ENCODE measurements around the gene SLC22A23.

Gene SLC22A23

GRCh38 chr6:3489961-3490624, 33.2 kb upstream of the SLC22A23 start:
- H3K27ac ChIP-seq (ENCODE audit: low read depth, low read length), result no peak overlapping the region

DNA sequence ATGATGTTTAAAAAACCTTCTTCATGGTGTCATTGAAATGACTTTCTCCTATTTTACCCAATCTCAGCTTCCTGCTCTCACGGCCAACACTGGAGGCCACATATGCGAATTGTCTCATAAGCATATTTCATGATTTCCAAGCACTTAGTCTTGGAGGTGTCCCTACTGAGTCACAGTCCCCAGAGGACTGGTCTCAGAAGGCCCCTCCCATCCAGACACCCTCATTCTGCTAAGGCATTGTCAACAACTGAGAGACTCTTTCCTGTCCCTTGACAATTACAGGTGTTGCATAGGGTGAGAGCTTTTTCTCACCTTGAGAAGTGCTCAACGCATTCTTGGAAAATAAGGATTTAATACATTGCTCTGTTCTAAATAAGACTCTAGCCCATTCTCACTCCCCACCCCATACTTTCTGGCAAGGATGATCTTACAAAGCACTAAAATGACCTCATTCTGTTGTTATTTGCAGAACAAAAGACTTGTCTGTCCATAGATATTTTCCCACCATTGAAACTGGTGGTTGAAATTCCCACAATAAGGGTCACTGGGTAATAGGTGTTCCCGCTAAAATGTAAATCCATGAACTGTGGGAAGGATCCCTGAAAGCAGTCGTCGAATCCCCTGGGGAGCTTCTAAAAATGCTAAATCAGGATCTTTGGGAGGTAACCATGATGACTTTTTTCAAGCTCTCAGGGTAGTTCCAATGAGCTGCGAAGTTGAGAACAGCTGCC, 32.3 kb upstream of the SLC22A23 start:
- TF ChIP-seq, protein P1, sequence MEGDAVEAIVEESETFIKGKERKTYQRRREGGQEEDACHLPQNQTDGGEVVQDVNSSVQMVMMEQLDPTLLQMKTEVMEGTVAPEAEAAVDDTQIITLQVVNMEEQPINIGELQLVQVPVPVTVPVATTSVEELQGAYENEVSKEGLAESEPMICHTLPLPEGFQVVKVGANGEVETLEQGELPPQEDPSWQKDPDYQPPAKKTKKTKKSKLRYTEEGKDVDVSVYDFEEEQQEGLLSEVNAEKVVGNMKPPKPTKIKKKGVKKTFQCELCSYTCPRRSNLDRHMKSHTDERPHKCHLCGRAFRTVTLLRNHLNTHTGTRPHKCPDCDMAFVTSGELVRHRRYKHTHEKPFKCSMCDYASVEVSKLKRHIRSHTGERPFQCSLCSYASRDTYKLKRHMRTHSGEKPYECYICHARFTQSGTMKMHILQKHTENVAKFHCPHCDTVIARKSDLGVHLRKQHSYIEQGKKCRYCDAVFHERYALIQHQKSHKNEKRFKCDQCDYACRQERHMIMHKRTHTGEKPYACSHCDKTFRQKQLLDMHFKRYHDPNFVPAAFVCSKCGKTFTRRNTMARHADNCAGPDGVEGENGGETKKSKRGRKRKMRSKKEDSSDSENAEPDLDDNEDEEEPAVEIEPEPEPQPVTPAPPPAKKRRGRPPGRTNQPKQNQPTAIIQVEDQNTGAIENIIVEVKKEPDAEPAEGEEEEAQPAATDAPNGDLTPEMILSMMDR (IDR thresholded peaks at IDR 0.05; ENCODE audit: low read depth, low read length, poor library complexity, severe bottlenecking), result no peak
- no peak for TF ChIP-seq EZH2phosphoT487 (IDR thresholded peaks at IDR 0.05; ENCODE audit: borderline replicate concordance, low read length)
- H3K9me3 ChIP-seq (ENCODE audit: control insufficient read depth, insufficient read depth, low read length), result no peaks in the 10 kb centered on the region
- H3F3A ChIP-seq (ENCODE audit: control insufficient read depth, insufficient read depth), result no peaks in the 10 kb centered on the region
- H3K9me2 ChIP-seq (replicated peaks; ENCODE audit: control insufficient read depth, low read length), result no peaks in the 10 kb centered on the region
- H3K79me2 ChIP-seq (ENCODE audit: control insufficient read depth, low read length), result no peaks in the 10 kb centered on the region
- H3K27ac ChIP-seq (ENCODE audit: low read depth, low read length), result no peak overlapping the region
- H4K20me1 ChIP-seq (ENCODE audit: control insufficient read depth, insufficient read depth, low read depth, low read length), result no peaks in the 10 kb centered on the region
- no peaks in the 10 kb centered on the region for H3K36me3 ChIP-seq (ENCODE audit: control insufficient read depth, low read length)
- H3K27me3 ChIP-seq (ENCODE audit: control insufficient read depth, low read length), result peaks cover 3% of the 10 kb centered on the region; the same call in 1 of the 2 replicates
- H3K4me1 ChIP-seq (ENCODE audit: control insufficient read depth, low read length), result no peaks in the 10 kb centered on the region
- no peak overlapping the region for H3K4me2 ChIP-seq (ENCODE audit: low read length)
- no peak overlapping the region for H3K4me3 ChIP-seq (ENCODE audit: low read length)

More at GRCh38 chr6:3489961-3490624, 33.2 kb upstream of the SLC22A23 start:
- H3K27me3 ChIP-seq (ENCODE audit: control insufficient read depth, low read length), result peaks cover 3% of the 10 kb centered on the region; the same call in 1 of the 2 replicates
- H3K4me2 ChIP-seq (ENCODE audit: low read length), result no peak overlapping the region
- no peaks in the 10 kb centered on the region for H3K36me3 ChIP-seq (ENCODE audit: control insufficient read depth, low read length)
- H3F3A ChIP-seq (ENCODE audit: control insufficient read depth, insufficient read depth), result no peaks in the 10 kb centered on the region
- no peaks in the 10 kb centered on the region for H3K4me1 ChIP-seq (ENCODE audit: control insufficient read depth, low read length)
- H3K9me3 ChIP-seq (ENCODE audit: control insufficient read depth, insufficient read depth, low read length), result no peaks in the 10 kb centered on the region
- no peaks in the 10 kb centered on the region for H3K9me2 ChIP-seq (replicated peaks; ENCODE audit: control insufficient read depth, low read length)
- no peak overlapping the region for H3K4me3 ChIP-seq (ENCODE audit: low read length)
- TF ChIP-seq, protein P1 (IDR thresholded peaks at IDR 0.05; ENCODE audit: low read depth, low read length, poor library complexity, severe bottlenecking), result no peak
- no peak for TF ChIP-seq EZH2phosphoT487 (IDR thresholded peaks at IDR 0.05; ENCODE audit: borderline replicate concordance, low read length)
- no peaks in the 10 kb centered on the region for H4K20me1 ChIP-seq (ENCODE audit: control insufficient read depth, insufficient read depth, low read depth, low read length)
- H3K79me2 ChIP-seq (ENCODE audit: control insufficient read depth, low read length), result no peaks in the 10 kb centered on the region

- no peaks in the 10 kb centered on the region for H3K4me1 ChIP-seq (ENCODE audit: control insufficient read depth, low read length)
- H4K20me1 ChIP-seq (ENCODE audit: control insufficient read depth, insufficient read depth, low read depth, low read length), result no peaks in the 10 kb centered on the region
- no peaks in the 10 kb centered on the region for H3K36me3 ChIP-seq (ENCODE audit: control insufficient read depth, low read length)
- no peak overlapping the region for H3K27ac ChIP-seq (ENCODE audit: low read depth, low read length)
- H3K9me2 ChIP-seq (replicated peaks; ENCODE audit: control insufficient read depth, low read length), result no peaks in the 10 kb centered on the region
- H3K79me2 ChIP-seq (ENCODE audit: control insufficient read depth, low read length), result no peaks in the 10 kb centered on the region
- TF ChIP-seq, protein P1 (IDR thresholded peaks at IDR 0.05; ENCODE audit: low read depth, low read length, poor library complexity, severe bottlenecking), result no peak
- TF ChIP-seq EZH2phosphoT487 (IDR thresholded peaks at IDR 0.05; ENCODE audit: borderline replicate concordance, low read length), result no peak
- H3K4me2 ChIP-seq (ENCODE audit: low read length), result no peak overlapping the region
- H3K27me3 ChIP-seq (ENCODE audit: control insufficient read depth, low read length), result no peaks in the 10 kb centered on the region; the same call in 1 of the 2 replicates
- no peak overlapping the region for H3K4me3 ChIP-seq (ENCODE audit: low read length)
- no peaks in the 10 kb centered on the region for H3F3A ChIP-seq (ENCODE audit: control insufficient read depth, insufficient read depth)
- H3K9me3 ChIP-seq (ENCODE audit: control insufficient read depth, insufficient read depth, low read length), result peaks cover 3% of the 10 kb centered on the region; the same call in 1 of the 2 replicates
Observed at GRCh38 chr6:3484946-3485345, 28.1 kb upstream of the SLC22A23 start.

All from DOHH2 (cell line).